GM21515 (cell line): Measurements from ENCODE around the gene TTC32.
"Not testable (repeated sequence)": the region's sequence is repeated elsewhere in the genome, so short reads cannot be mapped to it uniquely, and the experiment has no call there.

Experiments
- ATAC-seq: cut with Tn5 transposase; IDR thresholded peaks from one replicate; pipeline ENCODE4 v1.9.1; 2021; ENCODE audit not compliant: unreplicated experiment

TTC32 gene

DNA sequence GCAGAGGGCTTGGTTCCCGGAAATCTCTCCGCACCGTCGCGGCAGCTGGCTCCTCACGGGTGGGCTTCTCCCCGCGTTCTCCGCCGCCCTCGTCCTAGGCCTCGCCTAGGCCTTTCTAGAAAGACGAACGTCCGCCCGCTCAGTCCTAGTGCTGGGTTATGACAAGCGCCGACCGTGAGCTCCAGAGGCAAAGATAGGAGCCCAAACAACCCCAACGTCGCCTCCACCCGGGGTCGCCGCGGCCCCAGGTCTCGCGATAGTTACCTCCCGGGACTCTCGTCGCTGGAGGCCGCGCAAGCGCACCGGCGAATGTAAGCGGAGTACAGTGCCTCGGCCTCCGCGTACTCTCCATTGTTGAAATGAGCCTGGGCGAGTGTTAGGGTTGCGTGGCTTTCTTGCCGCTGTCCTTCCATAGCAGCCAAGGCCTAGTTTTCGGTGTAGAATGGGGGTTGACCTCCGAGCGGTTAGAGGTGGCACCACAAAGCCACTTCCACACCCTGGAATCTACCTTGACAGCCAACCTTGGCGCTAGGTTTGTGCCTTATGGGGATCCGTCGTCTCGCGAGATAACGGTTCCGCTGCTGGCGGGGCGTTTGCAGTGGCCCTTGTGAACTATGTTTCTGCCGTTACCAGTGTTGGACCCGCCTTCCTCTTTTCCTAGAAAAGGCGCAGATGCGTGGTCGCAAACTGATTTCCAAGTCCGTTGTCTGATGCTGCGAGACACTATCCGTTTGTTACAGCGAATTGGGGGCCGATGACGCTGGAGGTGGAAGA lies at the start of gene TTC32:
Gene TTC32 (minus strand): TSS at position 542 of the 774 bp plus-strand sequence. CDS start 129 bp downstream, at position 413.
- peak; percentile 82 for ATAC-seq

- no peak for ATAC-seq
Observed at GRCh38 chr2:19949071-19949470, 47.3 kb upstream of the TTC32 start.

- ATAC-seq: no peak
Observed at GRCh38 chr2:19947184-19947940, 45.6 kb upstream of the TTC32 start.

GRCh38 chr2:19944205-19944845 lies 42.5 kb upstream of the TTC32 start:
- no peak for ATAC-seq

DNA sequence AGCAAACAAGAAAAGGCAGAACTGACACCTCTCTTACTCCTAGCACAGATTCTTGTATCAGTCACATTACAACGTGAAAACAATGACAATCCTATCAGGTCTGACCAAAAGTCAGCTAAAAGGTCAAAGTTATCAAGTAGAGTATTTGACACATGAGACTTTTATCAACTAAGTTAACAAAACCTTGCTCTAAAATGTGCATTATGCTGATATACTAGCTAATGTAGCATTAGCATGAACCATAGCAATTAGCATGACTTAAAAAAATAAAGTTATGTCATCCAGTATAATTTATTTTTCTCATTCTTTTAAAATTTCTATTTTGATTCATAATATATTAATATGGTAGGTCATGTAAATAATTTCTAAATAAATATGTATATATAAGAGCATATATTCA lies 41.4 kb upstream of the TTC32 start:
- ATAC-seq: no peak

DNA sequence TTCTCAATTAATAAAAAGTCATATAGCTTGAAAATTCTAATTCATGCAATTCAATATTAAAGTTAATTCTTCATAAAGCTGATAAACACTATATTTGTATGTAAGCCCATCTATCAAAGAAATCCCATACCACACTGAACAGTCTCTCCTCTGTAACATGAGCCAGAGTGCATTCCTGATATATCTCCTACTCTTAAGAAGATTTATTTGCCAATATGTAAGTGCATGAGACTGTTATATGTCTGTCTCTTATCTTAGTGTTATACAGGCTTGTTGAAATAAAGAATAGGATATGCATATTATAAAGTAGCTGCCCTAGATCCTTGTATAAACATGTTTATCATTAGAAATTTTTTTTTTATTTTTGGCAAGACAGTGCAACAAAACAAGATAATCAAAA lies 40.4 kb upstream of the TTC32 start:
- no peak for ATAC-seq

DNA sequence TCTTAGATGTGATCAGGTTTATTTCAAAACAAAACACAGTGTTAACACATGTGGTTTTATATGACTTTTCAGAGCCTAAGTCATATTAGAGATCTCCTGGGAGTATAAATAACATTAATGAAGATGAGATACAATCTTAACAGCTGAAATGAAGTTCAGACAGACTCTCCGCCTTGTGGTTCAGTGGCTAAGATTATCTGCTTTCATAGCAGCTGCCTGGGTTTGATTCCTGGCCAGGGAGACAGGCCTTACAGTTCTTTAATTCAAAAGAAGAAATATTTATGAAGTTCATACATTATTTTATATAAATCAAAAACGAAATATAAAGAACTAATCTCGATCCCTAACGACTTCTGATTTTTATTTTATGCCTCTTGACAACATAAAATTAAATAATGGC lies 35.2 kb upstream of the TTC32 start:
- no peak for ATAC-seq

GRCh38 chr2:19936203-19936602 lies 34.4 kb upstream of the TTC32 start:
- no peak for ATAC-seq

DNA sequence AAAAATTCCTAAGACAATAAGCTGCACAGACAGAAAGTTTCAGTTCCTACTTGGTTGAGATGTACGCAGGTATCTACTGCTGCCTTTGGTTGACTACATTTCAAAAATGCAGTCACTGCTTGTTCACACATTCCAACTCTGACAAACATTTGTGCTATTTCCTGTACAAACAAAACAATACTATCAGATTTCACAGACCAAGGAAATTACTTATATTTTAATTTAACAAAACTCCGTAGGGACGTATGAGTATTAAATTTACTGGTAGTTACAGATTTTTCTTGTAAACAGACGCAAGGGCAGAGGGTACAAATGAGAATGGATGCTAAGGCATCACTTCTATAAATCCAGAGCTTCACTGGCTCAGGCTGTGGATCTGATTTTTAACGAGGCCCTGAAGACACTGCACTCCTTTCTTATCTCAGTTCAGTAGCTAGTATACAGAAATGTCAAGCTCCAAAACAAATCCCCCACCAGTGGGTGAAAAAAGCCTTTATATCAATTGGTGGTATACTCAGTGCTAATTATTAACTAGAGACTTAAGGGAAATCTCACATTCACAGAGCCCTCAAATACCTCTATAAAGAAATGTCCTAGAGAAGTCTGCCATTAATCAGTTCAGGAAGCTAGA lies 31.7 kb upstream of the TTC32 start:
- ATAC-seq: peak; percentile 73

DNA sequence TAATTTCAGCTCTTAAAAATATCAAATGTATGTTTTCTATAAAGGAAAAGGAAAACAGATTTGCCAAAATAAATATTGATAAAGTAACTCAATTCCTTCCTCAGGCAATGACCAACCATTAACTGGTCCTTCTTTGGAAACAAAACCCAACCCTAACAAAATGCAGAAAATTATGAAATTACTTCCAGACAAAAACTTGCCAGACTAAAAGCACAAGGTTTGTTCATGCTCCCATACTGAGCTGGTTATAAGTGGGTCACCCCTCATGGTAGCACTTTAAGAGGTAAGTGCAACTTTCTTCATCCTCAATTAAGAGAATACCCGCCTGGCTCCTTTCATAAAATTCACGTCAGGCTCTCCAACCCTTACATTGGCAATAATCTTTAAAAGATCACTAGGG lies 31.1 kb upstream of the TTC32 start:
- peak; percentile 16 for ATAC-seq

DNA sequence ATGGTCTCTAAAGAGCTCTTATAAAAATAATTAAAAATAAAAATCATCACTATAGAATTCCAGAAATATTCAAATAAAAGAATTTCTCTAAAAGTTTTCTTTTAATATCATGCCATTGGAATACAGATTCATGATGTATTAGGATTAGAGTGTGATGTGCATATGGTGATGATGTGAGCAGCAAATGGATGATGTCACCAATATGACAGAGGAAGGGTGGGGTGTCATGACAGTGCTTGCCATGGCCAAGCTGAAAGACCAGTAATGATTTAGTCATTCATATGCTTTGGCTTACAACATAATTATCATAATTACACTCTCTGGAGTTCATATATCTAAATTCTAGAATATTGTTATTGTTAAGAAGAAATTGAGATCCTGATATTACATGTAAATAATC lies 27.4 kb upstream of the TTC32 start:
- no peak for ATAC-seq

- not testable (repeated sequence) for ATAC-seq
Observed at GRCh38 chr2:19927816-19928215, 26.0 kb upstream of the TTC32 start.

- not testable (repeated sequence) for ATAC-seq
Observed at GRCh38 chr2:19924526-19924925, 22.7 kb upstream of the TTC32 start.

- not testable (repeated sequence) for ATAC-seq
Observed at GRCh38 chr2:19922188-19922587, 20.4 kb upstream of the TTC32 start.

DNA sequence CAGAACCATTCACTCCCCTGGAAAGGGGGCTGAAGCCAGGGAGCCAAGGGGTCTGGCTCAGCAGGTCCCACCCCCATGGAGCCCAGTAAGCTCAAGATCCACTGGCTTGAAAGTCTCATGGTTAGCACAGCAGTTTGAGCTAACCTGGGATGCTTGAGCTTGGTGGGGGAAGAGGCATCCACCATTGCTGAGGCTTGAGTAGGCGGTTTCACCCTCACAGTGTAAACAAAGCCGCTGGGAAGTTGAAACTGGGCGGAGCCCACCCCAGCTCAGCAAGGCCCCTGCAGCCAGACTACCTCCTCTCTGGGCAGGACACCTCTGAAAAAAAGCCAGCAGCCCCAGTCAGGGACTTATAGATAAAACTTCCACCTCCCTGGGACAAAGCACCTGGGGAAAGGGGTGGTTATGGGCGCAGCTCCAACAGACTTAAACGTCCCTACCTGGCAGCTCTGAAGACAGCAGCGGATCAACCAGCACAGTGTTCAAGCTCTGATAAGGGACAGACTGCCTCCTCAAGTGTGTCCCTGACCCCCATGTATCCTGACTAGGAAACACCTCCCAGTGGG lies 14.7 kb upstream of the TTC32 start:
- no peak for ATAC-seq

DNA sequence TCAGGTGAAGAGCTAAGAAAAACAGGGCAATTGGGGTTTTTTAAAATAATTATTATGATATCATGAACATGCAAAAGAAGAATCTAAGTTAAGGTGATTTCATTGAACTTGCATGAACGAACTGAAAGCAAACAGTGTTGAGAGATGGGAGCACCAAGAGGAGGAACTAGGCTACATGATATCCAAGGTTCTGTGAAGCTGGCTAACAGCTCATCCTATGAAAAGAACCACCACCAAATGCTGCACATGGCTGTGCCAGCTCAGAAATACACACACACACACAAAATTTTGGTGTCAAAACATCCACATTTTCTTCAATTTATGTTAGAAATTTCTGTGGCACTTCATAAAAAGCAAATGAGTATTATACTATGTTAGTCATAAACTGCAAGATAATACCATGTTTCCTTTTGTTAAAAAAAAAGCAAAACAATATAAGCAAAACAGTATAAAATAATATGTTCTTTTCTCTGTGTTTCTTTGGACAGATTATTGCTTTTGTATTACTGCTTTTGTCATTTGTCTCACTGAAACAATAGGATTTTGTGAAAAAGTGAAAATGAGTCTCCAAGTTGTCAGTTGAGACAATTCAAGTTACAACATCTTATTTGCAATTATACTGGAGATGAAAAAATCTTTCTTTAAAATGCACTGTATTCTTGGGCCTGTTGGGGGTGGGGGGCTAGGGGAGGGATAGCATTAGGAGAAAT lies 12.6 kb upstream of the TTC32 start:
- ATAC-seq: no peak

DNA sequence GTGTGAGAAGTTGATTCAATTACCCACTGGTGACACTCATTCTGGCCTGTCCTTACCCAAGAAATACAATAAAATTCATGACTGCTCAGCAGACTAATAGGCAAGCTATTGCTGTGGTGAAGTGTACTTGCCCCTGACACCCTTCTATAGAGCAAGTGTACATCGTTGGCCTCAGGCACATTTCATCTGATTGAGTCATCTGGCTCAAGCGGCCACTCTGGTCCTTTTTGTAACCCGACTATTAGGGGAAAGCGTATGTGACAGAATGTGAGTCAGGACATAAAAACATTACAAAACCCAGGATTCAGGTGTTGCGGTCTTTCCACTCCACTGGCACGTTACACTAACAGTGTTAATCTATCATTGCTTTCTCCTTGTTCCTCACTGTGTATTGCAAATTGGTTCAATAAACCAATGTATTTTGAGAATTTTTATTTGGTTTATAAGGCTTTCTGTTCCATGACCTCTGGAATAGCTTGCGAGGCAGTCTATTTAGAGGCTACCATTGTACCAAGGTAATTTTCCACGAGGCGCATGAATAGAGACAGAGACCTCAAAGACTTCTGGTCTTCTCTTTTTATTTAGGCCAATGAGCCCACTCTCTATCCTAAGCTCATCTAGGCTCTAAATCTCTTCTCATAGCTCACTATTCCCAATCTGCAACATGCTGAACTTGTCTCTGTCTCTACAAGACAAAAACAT lies 10.2 kb upstream of the TTC32 start:
- ATAC-seq: no peak

- ATAC-seq: peak; percentile 6
Observed at GRCh38 chr2:19902216-19902740, 495 bp upstream of the TTC32 start.

GRCh38 chr2:19900931-19901441 lies 797 bp downstream of the TTC32 start:
- ATAC-seq: peak; percentile 5
